BLaER1 treated with 17β-estradiol and CSF1 and Interleukin-3, amounts not matched to agents 10 nM and 100 nM (cell line): ENCODE data around the gene LTF.
A peak's percentile ranks its signal among the peaks of the same experiment; 100 is the strongest.

Source experiments
- H3K27ac ChIP-seq, 11 experiments: shearing (Covaris generic); formaldehyde crosslinking; 2 replicates each; pipeline ENCODE4 v1.8.1; 2022
- H3K27me3 ChIP-seq, 11 experiments: shearing (Covaris generic); formaldehyde crosslinking; 2 replicates each; pipeline ENCODE4 v1.8.1; 2022
- H3K36me3 ChIP-seq, 11 experiments: shearing (Covaris generic); formaldehyde crosslinking; 2 replicates each; pipeline ENCODE4 v1.8.1; 2022
- H3K4me1 ChIP-seq, 10 experiments: shearing (Covaris generic); formaldehyde crosslinking; 2 replicates each; pipeline ENCODE4 v1.8.1; 2022
- H3K4me2 ChIP-seq, 11 experiments: shearing (Covaris generic); formaldehyde crosslinking; 2 replicates each; pipeline ENCODE4 v1.8.1; 2022
- H3K4me3 ChIP-seq, 10 experiments: shearing (Covaris generic); formaldehyde crosslinking; 2 replicates each; pipeline ENCODE4 v1.8.1; 2022
- H3K9ac ChIP-seq, 11 experiments: shearing (Covaris generic); formaldehyde crosslinking; 2 replicates each; pipeline ENCODE4 v1.8.1; 2022
- H3K9me3 ChIP-seq, 11 experiments: shearing (Covaris generic); formaldehyde crosslinking; replicated peaks in 1 of 11; 2 replicates each; pipeline ENCODE4 v1.8.1; 2022
- H4K20me1 ChIP-seq, 11 experiments: shearing (Covaris generic); formaldehyde crosslinking; 2 replicates each; pipeline ENCODE4 v1.8.1; 2022
- Cebpa-rat ChIP-seq, 11 experiments: shearing (Covaris generic); IDR thresholded peaks; 2 replicates each; pipeline ENCODE4 v1.8.1; 2022

The LTF gene

GRCh38 chr3:46477756-46478155, 13.1 kb upstream of the LTF start:
- Histone ChIP-seq H3K4me2 (no peak overlapping the region), H4K20me1 (no peaks in the 10 kb centered on the region), H3K4me1 (peaks cover 0 to 4% (median 0%) of the 10 kb centered on the region in 10 experiments; a peak in 1 of 20 replicates), H3K9me3 (peaks cover 0 to 12% (median 4%) of the 10 kb centered on the region in 11 experiments; a peak in 8 of 22 replicates), H3K36me3 (no peaks in the 10 kb centered on the region), H3K9ac (no peak overlapping the region), H3K4me3 (no peak overlapping the region), H3K27ac (no peak overlapping the region), H3K27me3 (no peaks in the 10 kb centered on the region)
- no peak for TF ChIP-seq Cebpa-rat (IDR thresholded peaks at IDR 0.05)

- H4K20me1 ChIP-seq: no peaks in the 10 kb centered on the region
- no peak overlapping the region for H3K4me3 ChIP-seq
- peaks cover 0 to 12% (median 4%) of the 10 kb centered on the region in 11 experiments; a peak in 8 of 22 replicates for H3K9me3 ChIP-seq
- H3K36me3 ChIP-seq: no peaks in the 10 kb centered on the region
- H3K27me3 ChIP-seq: no peaks in the 10 kb centered on the region
- H3K4me2 ChIP-seq: no peak overlapping the region
- H3K9ac ChIP-seq: no peak overlapping the region
- H3K27ac ChIP-seq: no peak overlapping the region
- H3K4me1 ChIP-seq: peaks cover 0 to 4% (median 0%) of the 10 kb centered on the region in 10 experiments; a peak in 1 of 20 replicates
- TF ChIP-seq Cebpa-rat (IDR thresholded peaks at IDR 0.05): no peak
Measured at GRCh38 chr3:46477145-46477544, 12.4 kb upstream of the LTF start.

- H3K4me2 ChIP-seq: no peak overlapping the region
- H3K9ac ChIP-seq: no peak overlapping the region
- H3K27me3 ChIP-seq: no peaks in the 10 kb centered on the region
- H3K36me3 ChIP-seq: no peaks in the 10 kb centered on the region
- peaks cover 0 to 10% (median 0%) of the 10 kb centered on the region in 10 experiments; a peak in 4 of 20 replicates for H3K4me1 ChIP-seq
- TF ChIP-seq Cebpa-rat (IDR thresholded peaks at IDR 0.05): no peak
- H3K9me3 ChIP-seq: peaks cover 0 to 12% (median 4%) of the 10 kb centered on the region in 11 experiments; a peak in 8 of 22 replicates
- no peak overlapping the region for H3K4me3 ChIP-seq
- H4K20me1 ChIP-seq: no peaks in the 10 kb centered on the region; a peak in 1 of 22 replicates
- no peak overlapping the region for H3K27ac ChIP-seq
Measured at GRCh38 chr3:46472736-46473135, 8.0 kb upstream of the LTF start.

GRCh38 chr3:46471371-46471914, 6.7 kb upstream of the LTF start:
- peaks cover under 1 to 10% (median 1%) of the 10 kb centered on the region in 10 experiments; a peak in 13 of 20 replicates for H3K4me1 ChIP-seq
- no peak overlapping the region for H3K4me3 ChIP-seq
- peaks cover 0 to 12% (median 4%) of the 10 kb centered on the region in 11 experiments; a peak in 8 of 22 replicates for H3K9me3 ChIP-seq
- H3K27me3 ChIP-seq: no peaks in the 10 kb centered on the region
- TF ChIP-seq Cebpa-rat (IDR thresholded peaks at IDR 0.05): no peak
- no peak overlapping the region for H3K9ac ChIP-seq
- H3K36me3 ChIP-seq: no peaks in the 10 kb centered on the region
- H3K4me2 ChIP-seq: no peak overlapping the region
- no peak overlapping the region for H3K27ac ChIP-seq
- no peaks in the 10 kb centered on the region; a peak in 1 of 22 replicates for H4K20me1 ChIP-seq

GRCh38 chr3:46470831-46471230, 6.1 kb upstream of the LTF start:
- Histone ChIP-seq H3K36me3 (no peaks in the 10 kb centered on the region), H3K9ac (no peak overlapping the region), H3K4me3 (no peak overlapping the region), H4K20me1 (no peaks in the 10 kb centered on the region; a peak in 1 of 22 replicates), H3K9me3 (peaks cover 0 to 12% (median 4%) of the 10 kb centered on the region in 11 experiments; a peak in 8 of 22 replicates), H3K27me3 (peaks cover 0 to under 1% (median 0%) of the 10 kb centered on the region in 11 experiments; a peak in 5 of 22 replicates), H3K27ac (no peak overlapping the region), H3K4me1 (peaks cover 6 to 10% (median 7%) of the 10 kb centered on the region in 10 experiments; a peak in 14 of 20 replicates), H3K4me2 (no peak overlapping the region)
- TF ChIP-seq Cebpa-rat (IDR thresholded peaks at IDR 0.05): no peak

- H3K27me3 ChIP-seq: peaks cover 5 to 11% (median 8%) of the 10 kb centered on the region in 11 experiments
- 0 out of 22 replicates have a peak, but pooled peaks of 1 of the 11 experiments have one; percentile 9 for TF ChIP-seq Cebpa-rat (IDR thresholded peaks at IDR 0.05)
- no peak overlapping the region for H3K9ac ChIP-seq
- peaks cover 7 to 10% (median 8%) of the 10 kb centered on the region in 10 experiments; a peak in 14 of 20 replicates for H3K4me1 ChIP-seq
- H3K36me3 ChIP-seq: no peaks in the 10 kb centered on the region
- H3K4me3 ChIP-seq: no peak overlapping the region
- H3K9me3 ChIP-seq: peaks cover 0 to 8% (median 2%) of the 10 kb centered on the region in 11 experiments; a peak in 8 of 22 replicates
- H3K4me2 ChIP-seq: peak overlapping the region in 5 of 11 experiments; percentile 2 to 31 (median 15); a peak in 3 of 22 replicates
- no peaks in the 10 kb centered on the region; a peak in 1 of 22 replicates for H4K20me1 ChIP-seq
- H3K27ac ChIP-seq: no peak overlapping the region
Measured at GRCh38 chr3:46469680-46470357, 5.1 kb upstream of the LTF start.

- Histone ChIP-seq H3K4me3 (no peak overlapping the region), H3K4me2 (peak overlapping the region in 5 of 11 experiments; percentile 2 to 31 (median 15); a peak in 3 of 22 replicates), H3K9me3 (peaks cover 0 to 5% (median 0%) of the 10 kb centered on the region in 11 experiments; a peak in 1 of 22 replicates), H3K36me3 (no peaks in the 10 kb centered on the region), H4K20me1 (no peaks in the 10 kb centered on the region; a peak in 1 of 22 replicates), H3K27ac (no peak overlapping the region), H3K27me3 (peaks cover 13 to 19% (median 16%) of the 10 kb centered on the region in 11 experiments), H3K9ac (no peak overlapping the region), H3K4me1 (peaks cover 7 to 12% (median 8%) of the 10 kb centered on the region in 10 experiments; a peak in 18 of 20 replicates)
- no peak for TF ChIP-seq Cebpa-rat (IDR thresholded peaks at IDR 0.05)
Measured at GRCh38 chr3:46468753-46469600, 4.3 kb upstream of the LTF start.

GRCh38 chr3:46467562-46467961, 2.9 kb upstream of the LTF start:
- TF ChIP-seq Cebpa-rat (IDR thresholded peaks at IDR 0.05): no peak
- no peak overlapping the region for H3K4me3 ChIP-seq
- H3K4me1 ChIP-seq: peaks cover 11 to 26% (median 21%) of the 10 kb centered on the region in 10 experiments
- H3K4me2 ChIP-seq: no peak overlapping the region
- no peak overlapping the region for H3K9ac ChIP-seq
- no peak overlapping the region for H3K27ac ChIP-seq
- H4K20me1 ChIP-seq: no peaks in the 10 kb centered on the region; a peak in 1 of 22 replicates
- H3K36me3 ChIP-seq: no peaks in the 10 kb centered on the region
- peaks cover 19 to 32% (median 26%) of the 10 kb centered on the region in 11 experiments for H3K27me3 ChIP-seq
- 0 out of 22 replicates have a peak, but pooled peaks cover 0 to 5% (median 0%) of the 10 kb centered on the region in 11 experiments for H3K9me3 ChIP-seq
